Natural killer cell (primary cell): ENCODE data around the gene HAT1. TPM values are rescaled to one million over a fixed set of nuclear protein-coding genes. Genes with fewer than 3 reads are reported as not detected.

Experiments
- ATAC-seq, 3 donors: fragments of 150-1000 bp in 2 of 3; fragments of 200-7000 bp in 1 of 3; cut with Tn5 transposase; 1 replicate in 1 of 3; 2 replicates in 2 of 3; pipeline ENCODE4 v1.10.0; 2021; ENCODE audit warnings: mild to moderate bottlenecking in 2 of 3, moderate library complexity in 2 of 3
- DNase-seq, 2 donors: peaks; one replicate each; pipeline versions ENCODE4 v3.0.0 to v3.0.0-alpha.2; 2013 to 2021; ENCODE audit warnings: mixed read lengths in 1 of 2
- H3K27ac ChIP-seq: one replicate; pipeline ENCODE4 v1.5.1; 2013; ENCODE audit warnings: mild to moderate bottlenecking, low read length
- H3K27me3 ChIP-seq: one replicate; pipeline ENCODE4 v1.6.1; 2013; ENCODE audit warnings: low read length; ENCODE audit not compliant: control insufficient read depth, insufficient read depth
- H3K36me3 ChIP-seq: one replicate; pipeline ENCODE4 v1.6.1; 2013; ENCODE audit warnings: low read length; ENCODE audit not compliant: control insufficient read depth, insufficient read depth
- H3K4me1 ChIP-seq: one replicate; pipeline ENCODE4 v1.6.1; 2013; ENCODE audit warnings: low read length; ENCODE audit not compliant: control insufficient read depth, insufficient read depth
- H3K4me3 ChIP-seq: one replicate; pipeline ENCODE4 v1.5.1; 2013; ENCODE audit warnings: low read length
- H3K9me3 ChIP-seq: one replicate; pipeline ENCODE4 v1.6.1; 2013; ENCODE audit warnings: low read length; ENCODE audit not compliant: control insufficient read depth, insufficient read depth
- H3K27ac Mint-ChIP-seq, 2 donors: one replicate each; pipeline ENCODE4 v1.8.0; 2022; ENCODE audit warnings: mild to moderate bottlenecking in 2 of 2, mixed read lengths in 2 of 2, moderate library complexity in 1 of 2
- H3K27me3 Mint-ChIP-seq, 2 donors: one replicate each; pipeline ENCODE4 v1.8.0; 2022; ENCODE audit warnings: low read depth in 2 of 2, mixed read lengths in 2 of 2
- H3K36me3 Mint-ChIP-seq: one replicate; pipeline ENCODE4 v1.8.0; 2022; ENCODE audit warnings: mixed read lengths
- H3K4me1 Mint-ChIP-seq, 2 donors: one replicate each; pipeline ENCODE4 v1.8.0; 2022; ENCODE audit warnings: mixed read lengths in 2 of 2
- H3K4me3 Mint-ChIP-seq: one replicate; pipeline ENCODE4 v1.8.0; 2022; ENCODE audit warnings: mild to moderate bottlenecking, moderate library complexity, mixed read lengths
- H3K9me3 Mint-ChIP-seq, 2 donors: one replicate each; pipeline ENCODE4 v1.8.0; 2022; ENCODE audit warnings: mixed read lengths in 2 of 2
- CTCF ChIP-seq: fragments of 200-600 bp; IDR thresholded peaks from one replicate; pipeline ENCODE4 v1.8.0; 2022; ENCODE audit warnings: antibody characterized with exemption
- WGBS: methylation state at CpG from one replicate; pipeline ENCODE4 v1.1.7; 2013; ENCODE audit warnings: missing lambda C conversion rate; ENCODE audit not compliant: insufficient coverage; 5-methylcytosine and 5-hydroxymethylcytosine counted together
- intact Hi-C: fragments of 100-400 bp; cut with micrococcal nuclease; formaldehyde crosslinking; loops from one replicate; pipeline ENCODE4 v1.14.2; 2022
- total RNA-seq, 4 donors: library from RNA; stranded (reverse); fragments of 120-200 nt in 1 of 4; gene quantifications; one replicate each; pipeline versions ENCODE4 v1.2.3 to v1.2.4, GENCODE V29; 2013 to 2022

HAT1 gene
- total RNA-seq, 3 donors from 2014 or later (not counting 1 experiment from before 2014, with no cell fraction given): 29.7 to 32.7 (median 32.2) TPM

- no peak for TF ChIP-seq CTCF
- H3K4me1 Mint-ChIP-seq: no peaks in the 10 kb centered on the region
- no peak for ATAC-seq
- Histone ChIP-seq H3K36me3 (no peaks in the 10 kb centered on the region), H3K4me1 (no peaks in the 10 kb centered on the region), H3K9me3 (no peaks in the 10 kb centered on the region), H3K4me3 (no peak overlapping the region), H3K27me3 (no peaks in the 10 kb centered on the region), H3K27ac (no peak overlapping the region)
- intact Hi-C loops: no loop called here
- H3K9me3 Mint-ChIP-seq: no peaks in the 10 kb centered on the region
- 97% methylated on average over 2 of the region's 3 CpGs for WGBS
- H3K27ac Mint-ChIP-seq: no peak overlapping the region
- peaks cover 0 to 9% of the 10 kb centered on the region in 2 donors for H3K27me3 Mint-ChIP-seq
- no peak overlapping the region for H3K4me3 Mint-ChIP-seq
- no peaks in the 10 kb centered on the region for H3K36me3 Mint-ChIP-seq
- no peak for DNase-seq
Observed at GRCh38 chr2:171909266-171909665, 13.0 kb upstream of the HAT1 start.

- Histone ChIP-seq H3K9me3 (no peaks in the 10 kb centered on the region), H3K4me3 (no peak overlapping the region), H3K27ac (no peak overlapping the region), H3K4me1 (no peaks in the 10 kb centered on the region), H3K36me3 (no peaks in the 10 kb centered on the region), H3K27me3 (no peaks in the 10 kb centered on the region)
- 44% methylated on average over 1 of the region's 1 CpG for WGBS
- intact Hi-C loops: no loop called here
- Mint-ChIP-seq H3K9me3 (no peaks in the 10 kb centered on the region), H3K4me1 (no peaks in the 10 kb centered on the region), H3K27me3 (peaks cover 0 to 6% of the 10 kb centered on the region in 2 donors), H3K36me3 (no peaks in the 10 kb centered on the region), H3K27ac (no peak overlapping the region), H3K4me3 (no peak overlapping the region)
- TF ChIP-seq CTCF: no peak
- DNase-seq (no peak), ATAC-seq (no peak)
Observed at GRCh38 chr2:171910494-171910893, 11.8 kb upstream of the HAT1 start.

- intact Hi-C loops: no loop called here
- H3K9me3 ChIP-seq: no peaks in the 10 kb centered on the region
- TF ChIP-seq CTCF: no peak
- no peaks in the 10 kb centered on the region for H3K9me3 Mint-ChIP-seq
- no peaks in the 10 kb centered on the region for H3K36me3 Mint-ChIP-seq
- no peaks in the 10 kb centered on the region for H3K36me3 ChIP-seq
- WGBS: 80% methylated on average over 3 of the region's 3 CpGs
- H3K4me1 ChIP-seq: no peaks in the 10 kb centered on the region
- no peak overlapping the region for H3K27ac Mint-ChIP-seq
- no peak overlapping the region for H3K27ac ChIP-seq
- no peak for ATAC-seq
- H3K4me3 ChIP-seq: no peak overlapping the region
- H3K27me3 ChIP-seq: no peaks in the 10 kb centered on the region
- peaks cover 0 to 6% of the 10 kb centered on the region in 2 donors for H3K27me3 Mint-ChIP-seq
- no peak for DNase-seq
- no peak overlapping the region for H3K4me3 Mint-ChIP-seq
- H3K4me1 Mint-ChIP-seq: no peaks in the 10 kb centered on the region
Observed at GRCh38 chr2:171913517-171913916, 8.7 kb upstream of the HAT1 start.

- Histone ChIP-seq H3K27me3 (no peaks in the 10 kb centered on the region), H3K27ac (no peak overlapping the region), H3K4me3 (no peak overlapping the region), H3K4me1 (peaks cover 16% of the 10 kb centered on the region), H3K36me3 (no peaks in the 10 kb centered on the region), H3K9me3 (no peaks in the 10 kb centered on the region)
- no peak for ATAC-seq
- H3K4me1 Mint-ChIP-seq: peaks cover 17 to 30% of the 10 kb centered on the region in 2 donors
- peaks cover 0 to 2% of the 10 kb centered on the region in 2 donors for H3K27me3 Mint-ChIP-seq
- no peaks in the 10 kb centered on the region for H3K9me3 Mint-ChIP-seq
- TF ChIP-seq CTCF: no peak
- no peak overlapping the region for H3K27ac Mint-ChIP-seq
- DNase-seq: no peak
- 100% methylated on average over 1 of the region's 2 CpGs for WGBS
- H3K36me3 Mint-ChIP-seq: no peaks in the 10 kb centered on the region
- intact Hi-C loops: no loop called here
- H3K4me3 Mint-ChIP-seq: no peak overlapping the region
Observed at GRCh38 chr2:171919453-171919852, 2.8 kb upstream of the HAT1 start.
